Activated naive CD8-positive, alpha-beta T cell treated with anti-CD3 and anti-CD28 coated beads, Interleukin-2, amount 50 U/mL, for 16 hours (primary cell): ENCODE measurements around the gene ANGEL1.

Experiments
- DNase-seq: peaks from one replicate; pipeline ENCODE4 v3.0.0-alpha.2; 2020; ENCODE audit warnings: low read depth, low spot score

ANGEL1 gene

DNA sequence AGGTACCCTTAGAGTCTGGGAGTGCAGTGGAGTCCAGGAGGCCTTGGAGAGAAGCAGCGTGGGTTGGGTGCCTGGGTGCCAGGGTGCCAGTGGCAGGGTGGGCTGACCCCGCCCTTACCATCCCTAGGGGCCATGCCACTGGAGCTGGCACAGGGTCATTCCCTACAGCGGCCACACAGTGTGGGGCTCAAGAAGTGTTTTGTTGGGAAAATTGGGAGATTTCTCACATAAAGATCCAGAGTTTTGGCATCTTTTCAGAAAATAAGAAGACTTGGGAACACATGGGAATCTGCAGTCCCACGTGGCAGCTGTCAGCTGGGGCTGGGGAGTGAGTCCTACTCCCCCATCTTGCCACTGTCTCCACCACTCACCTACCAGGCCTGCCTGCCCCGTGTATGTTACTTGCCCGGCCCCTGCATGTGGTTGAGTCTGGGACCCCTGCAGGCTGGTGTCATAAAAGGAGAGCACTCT lies 47.2 kb downstream of the ANGEL1 start:
- no peak for DNase-seq

GRCh38 chr14:76763096-76764041 lies 49.3 kb downstream of the ANGEL1 start:
- no peak for DNase-seq

DNA sequence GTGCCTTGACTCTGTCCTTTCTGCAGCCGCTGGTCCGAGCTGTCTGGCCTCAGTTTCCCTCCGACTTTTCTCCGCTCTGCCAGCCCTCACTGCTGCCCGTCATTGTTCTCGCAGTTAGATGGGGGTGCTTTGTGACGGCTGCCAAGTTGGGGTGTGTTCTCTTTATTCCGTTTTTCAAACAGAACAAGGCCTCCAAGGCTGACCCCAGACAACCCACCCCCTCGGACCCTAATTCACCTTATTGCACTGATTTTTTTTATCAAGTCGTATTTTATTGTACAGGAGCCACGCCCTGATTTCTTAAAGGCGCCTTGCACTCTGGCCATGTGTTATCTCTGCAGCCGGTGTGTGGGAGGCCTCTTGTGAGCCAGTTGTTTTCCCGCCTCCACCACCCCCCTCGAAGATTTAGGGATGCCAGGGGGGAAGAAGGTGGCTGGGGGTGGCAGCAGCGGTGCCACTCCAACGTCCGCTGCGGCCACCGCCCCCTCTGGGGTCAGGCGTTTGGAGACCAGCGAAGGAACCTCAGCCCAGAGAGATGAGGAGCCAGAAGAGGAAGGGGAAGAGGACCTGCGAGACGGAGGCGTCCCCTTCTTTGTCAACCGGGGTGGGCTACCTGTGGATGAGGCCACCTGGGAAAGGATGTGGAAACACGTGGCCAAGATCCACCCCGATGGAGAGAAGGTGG lies 50.1 kb downstream of the ANGEL1 start:
- no peak for DNase-seq

DNA sequence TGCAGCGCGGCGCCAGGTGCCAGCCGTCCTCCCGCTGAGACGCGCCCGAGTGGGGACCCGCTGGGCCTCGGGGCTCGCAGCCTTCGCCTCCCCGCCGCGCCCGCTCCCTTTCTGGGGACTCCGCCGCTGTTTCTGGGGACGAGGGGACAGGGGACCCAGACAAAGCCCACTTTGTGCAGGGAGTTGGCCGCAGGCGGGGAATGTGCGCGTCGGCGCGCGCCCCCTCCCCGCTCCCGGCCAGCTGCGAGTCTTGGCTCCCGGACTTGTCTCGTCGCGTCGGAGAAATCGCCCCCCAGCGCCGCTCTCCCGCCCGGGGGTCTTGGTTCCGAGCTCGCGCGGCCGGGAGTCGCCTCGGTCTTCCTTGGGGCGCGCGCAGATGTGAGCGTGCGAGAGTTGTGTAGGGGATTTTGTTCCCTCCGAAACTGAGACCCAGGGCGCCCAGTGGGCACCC lies 50.7 kb downstream of the ANGEL1 start:
- no peak for DNase-seq

GRCh38 chr14:76761136-76761959 lies 51.3 kb downstream of the ANGEL1 start, which contains the start of gene VASH1:
VASH1 (plus strand) TSS chr14:76761468; CDS start chr14:76762822, 1,354 bp downstream.
- DNase-seq: peak; percentile 15

- no peak for DNase-seq
Measured at GRCh38 chr14:76760331-76761135, 52.1 kb downstream of the ANGEL1 start.

GRCh38 chr14:76759589-76759988 lies 53.1 kb downstream of the ANGEL1 start:
- DNase-seq: no peak

DNA sequence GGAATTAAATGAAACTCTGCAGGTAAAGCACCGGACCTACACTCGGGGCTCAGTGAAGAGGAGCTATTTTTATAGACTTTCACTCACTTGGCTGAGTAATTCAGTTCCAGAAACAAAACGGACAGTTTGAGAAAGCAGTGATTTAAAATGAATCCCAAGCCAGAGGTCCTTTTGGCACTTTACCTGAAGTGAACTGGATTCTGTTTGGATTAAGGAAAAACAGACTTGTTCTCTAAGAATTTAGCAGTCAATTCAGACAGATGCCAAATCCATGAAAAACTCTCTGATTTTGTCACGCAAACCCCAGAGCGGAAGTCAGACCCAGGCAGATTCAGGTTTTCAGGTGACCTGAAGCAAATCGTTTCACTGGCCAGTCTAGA lies 56.3 kb downstream of the ANGEL1 start:
- DNase-seq: no peak

DNA sequence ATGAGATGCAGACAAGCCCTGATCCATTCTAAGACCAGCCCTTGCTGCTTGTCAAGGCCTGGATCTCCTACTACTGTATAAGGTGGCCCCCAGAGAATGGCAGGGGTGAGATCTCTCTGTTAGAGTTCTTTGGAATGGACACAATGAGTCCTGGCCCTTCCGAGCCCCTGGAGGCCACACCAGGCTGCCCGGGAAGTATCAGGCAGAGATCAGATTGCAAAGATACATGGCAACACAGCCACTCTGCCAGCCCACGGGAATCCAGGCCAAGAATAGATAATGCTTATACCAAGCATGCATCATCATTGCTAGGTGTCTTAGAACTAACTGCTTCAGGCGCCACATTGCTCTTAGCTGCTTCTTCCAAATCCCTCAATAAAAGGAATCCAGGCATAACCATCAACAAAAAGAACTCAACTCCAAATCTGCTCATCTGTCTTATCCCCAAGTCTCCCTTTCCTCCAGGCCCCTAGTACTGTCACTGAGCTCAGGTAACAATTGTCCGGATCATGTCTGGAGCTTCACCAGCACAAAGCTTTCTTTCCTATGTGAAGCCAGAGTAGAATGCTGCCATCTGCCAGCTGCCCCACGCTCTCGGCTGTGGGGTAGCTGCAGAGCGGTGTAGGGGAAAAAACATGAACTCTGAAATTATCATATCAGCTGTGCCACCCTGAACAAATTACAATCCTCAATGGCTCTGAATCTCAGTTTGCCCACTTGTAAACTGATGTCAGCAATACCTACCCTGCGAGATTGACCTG lies 56.9 kb downstream of the ANGEL1 start:
- no peak for DNase-seq

- no peak for DNase-seq
Measured at GRCh38 chr14:76754586-76754985, 58.1 kb downstream of the ANGEL1 start.

GRCh38 chr14:76753541-76754198 lies 59.0 kb downstream of the ANGEL1 start:
- DNase-seq: no peak

GRCh38 chr14:76752744-76753143 lies 59.9 kb downstream of the ANGEL1 start:
- no peak for DNase-seq

DNA sequence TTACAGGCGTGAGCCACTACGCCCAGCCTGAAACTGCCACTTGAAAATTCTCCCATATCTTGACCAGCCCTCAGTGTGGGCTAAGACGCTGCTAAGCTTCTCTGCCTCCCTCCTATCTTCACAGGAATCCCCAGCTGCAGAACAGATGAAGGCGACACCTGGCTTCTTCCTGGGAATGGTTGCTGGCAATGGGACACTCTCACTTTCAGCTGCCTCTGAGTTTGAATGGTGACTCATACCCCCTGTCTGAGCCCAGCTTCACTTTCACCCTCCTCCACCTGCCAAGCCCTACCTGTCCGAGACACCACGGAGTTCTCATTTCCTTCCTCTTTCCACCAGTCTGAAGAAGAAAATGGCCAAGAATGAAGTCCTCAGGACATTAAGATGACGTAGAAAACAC lies 69.7 kb downstream of the ANGEL1 start:
- DNase-seq: no peak

GRCh38 chr14:76742185-76742584 lies 70.5 kb downstream of the ANGEL1 start:
- DNase-seq: no peak

DNA sequence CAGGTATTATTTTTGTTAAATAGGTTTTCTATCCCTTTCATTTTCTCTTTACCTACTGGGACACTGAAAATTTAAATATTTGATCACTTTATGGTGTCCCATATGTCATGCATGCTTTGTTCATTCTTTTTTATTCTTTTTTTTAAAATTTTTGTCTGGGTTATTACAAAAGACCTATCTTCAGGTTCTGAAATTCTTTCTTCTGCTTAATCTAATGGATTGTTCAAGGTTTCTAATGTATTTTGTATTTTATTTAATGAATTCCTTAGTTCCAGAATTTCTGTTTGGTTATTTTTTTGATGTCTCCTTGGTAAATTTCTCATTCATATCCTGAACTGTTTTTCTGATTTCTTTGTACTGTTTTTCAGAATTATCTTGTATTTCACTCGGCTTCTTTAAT lies 71.6 kb downstream of the ANGEL1 start:
- no peak for DNase-seq
